HCT116 (cell line): ENCODE measurements around the gene TAF3. TPM values are rescaled to one million over a fixed set of nuclear protein-coding genes. Genes with fewer than 3 reads are reported as not detected.

Source experiments
- ATAC-seq: fragments of 200-7000 bp; cut with Tn5 transposase; 2 replicates; pipeline ENCODE4 v1.9.1; 2020; ENCODE audit warnings: mild to moderate bottlenecking, moderate library complexity
- BruUV-seq: library from RNA; stranded (reverse); fragments of 400-500 nt; replicated peaks from 2 replicates; lab custom pipeline; 2021; lab: Mats Ljungman, UMichigan
- CTCF ChIA-PET: fragments of 300-600 bp; sonication (Branson Sonifier 250); formaldehyde crosslinking; loops from one replicate; lab custom pipeline; 2021; ENCODE audit warnings: antibody characterized with exemption; lab: Charles Lee
- POLR2A ChIA-PET: fragments of 300-600, 350-600 bp; sonication (Branson Sonifier 250); formaldehyde crosslinking; loops from one replicate; lab custom pipeline; 2021; ENCODE audit warnings: antibody characterized with exemption; lab: Charles Lee
- RAD21 ChIA-PET, 2 experiments: fragments of 300-600 bp; sonication (Branson Sonifier 250); formaldehyde crosslinking; loops; one replicate each; lab custom pipeline; 2023; ENCODE audit warnings: low total read pairs in 2 of 2; ENCODE audit not compliant: uncharacterized antibody in 2 of 2, unreplicated experiment in 2 of 2, low non-redundant PET in 1 of 2; lab: Charles Lee
- DNase-seq: peaks from one replicate; pipeline ENCODE4 v3.0.0-alpha.2; 2010; ENCODE audit warnings: low read depth, low spot score
- H2AFZ ChIP-seq: fragments of 200-600 bp; shearing (Covaris generic), sonication (generic); 2 replicates; pipeline ENCODE4 v1.6.1; 2017; ENCODE audit warnings: low read depth, mixed run types, mixed read lengths, antibody characterized with exemption, low read length; ENCODE audit not compliant: poor library complexity, severe bottlenecking
- H3K27ac ChIP-seq: 2 replicates; pipeline ENCODE4 v1.5.1; 2012; ENCODE audit warnings: low read depth, low read length
- H3K27me3 ChIP-seq: fragments of 200-600 bp; sonication (generic); 2 replicates; pipeline ENCODE4 v1.6.1; 2016; ENCODE audit warnings: mixed run types, low read length, mixed read lengths; ENCODE audit not compliant: insufficient read depth
- H3K36me3 ChIP-seq, 2 experiments: fragments of 200-500 bp in 1 of 2; fragments of 200-600 bp in 1 of 2; sonication (Bioruptor generic) in 1 of 2; sonication (generic) in 1 of 2; 2 replicates each; pipeline versions ENCODE4 v1.5.1 to v1.6.1; 2014 to 2016; ENCODE audit warnings: low read length in 2 of 2, inconsistent platforms in 1 of 2, mixed read lengths in 1 of 2, mixed run types in 1 of 2; ENCODE audit not compliant: insufficient read depth in 2 of 2, control insufficient read depth in 1 of 2
- H3K4me1 ChIP-seq, 2 experiments: fragments of 200-600 bp in 1 of 2; sonication (generic) in 1 of 2; 2 replicates each; pipeline versions ENCODE4 v1.5.1 to v1.6.1; 2012 to 2017; ENCODE audit warnings: low read length in 2 of 2, inconsistent platforms in 1 of 2, mild to moderate bottlenecking in 1 of 2, mixed read lengths in 1 of 2, mixed run types in 1 of 2, moderate library complexity in 1 of 2; ENCODE audit not compliant: insufficient read depth in 2 of 2, control insufficient read depth in 1 of 2
- H3K4me2 ChIP-seq: fragments of 200-600 bp; sonication (generic); 2 replicates; pipeline ENCODE4 v1.6.1; 2017; ENCODE audit warnings: mixed run types, low read length, mixed read lengths
- H3K4me3 ChIP-seq, 2 experiments: fragments of 200-600 bp in 1 of 2; sonication (generic) in 1 of 2; replicated peaks in 1 of 2; 2 replicates each; pipeline ENCODE4 v1.5.1; 2011 to 2016; ENCODE audit warnings: low read length in 2 of 2, control low read depth in 1 of 2, low read depth in 1 of 2, mild to moderate bottlenecking in 1 of 2, mixed read lengths in 1 of 2, mixed run types in 1 of 2
- H3K79me2 ChIP-seq: fragments of 200-600 bp; sonication (generic); 2 replicates; pipeline ENCODE4 v1.6.1; 2017; ENCODE audit warnings: mild to moderate bottlenecking, mixed run types, low read length, moderate library complexity, mixed read lengths; ENCODE audit not compliant: insufficient read depth
- H3K9ac ChIP-seq: fragments of 200-600 bp; sonication (generic); 2 replicates; pipeline ENCODE4 v1.6.1; 2016; ENCODE audit warnings: low read length, mixed read lengths
- H3K9me2 ChIP-seq: fragments of 200-600 bp; sonication (generic), shearing (Covaris generic); 2 replicates; pipeline ENCODE4 v1.6.1; 2017; ENCODE audit warnings: mixed run types, mild to moderate bottlenecking, moderate library complexity; ENCODE audit not compliant: insufficient read depth
- H3K9me3 ChIP-seq, 2 experiments: fragments of 200-500 bp in 1 of 2; fragments of 200-600 bp in 1 of 2; sonication (Bioruptor generic) in 1 of 2; sonication (generic) in 1 of 2; 2 replicates each; pipeline ENCODE4 v1.6.1; 2014 to 2017; ENCODE audit warnings: low read length in 2 of 2, mixed read lengths in 2 of 2, inconsistent platforms in 1 of 2, low read depth in 1 of 2, mild to moderate bottlenecking in 1 of 2, mixed run types in 1 of 2, moderate library complexity in 1 of 2; ENCODE audit not compliant: control insufficient read depth in 1 of 2, insufficient read depth in 1 of 2
- H4K20me1 ChIP-seq: fragments of 200-600 bp; sonication (generic), shearing (Covaris generic); 2 replicates; pipeline ENCODE4 v1.6.1; 2017; ENCODE audit warnings: mixed run types, mild to moderate bottlenecking, moderate library complexity; ENCODE audit not compliant: insufficient read depth
- FOSL1 ChIP-seq: IDR thresholded peaks from 2 replicates; pipeline ENCODE4 v1.6.1; 2012; ENCODE audit warnings: low read depth
- TCF7L2 ChIP-seq: IDR thresholded peaks from 2 replicates; pipeline ENCODE4 v1.7.0; 2011; ENCODE audit warnings: borderline replicate concordance, inconsistent platforms; ENCODE audit not compliant: insufficient read depth, insufficient read length; ENCODE audit errors: extremely low read depth
- ZFX ChIP-seq: fragments of 450-650 bp; IDR thresholded peaks from 2 replicates; pipeline ENCODE4 v1.6.1; 2017
- intact Hi-C: fragments of 100-400 bp; cut with micrococcal nuclease; formaldehyde crosslinking; loops from 2 replicates; pipeline ENCODE4 v1.10.0; 2022
- total RNA-seq: library from RNA; stranded (reverse); gene quantifications from one replicate; pipeline ENCODE4 v1.2.1, GENCODE V29; 2021; ENCODE audit not compliant: unreplicated experiment
- TF ChIP-seq, protein P1 (sequence below), 3 experiments: fragments of 200-600 bp in 1 of 3; sonication (generic) in 1 of 3; IDR thresholded peaks in 2 of 3; conservative IDR thresholded peaks in 1 of 3; 2 replicates each; pipeline ENCODE4 v1.5.1; 2012 to 2017; ENCODE audit warnings: low read depth in 2 of 3, low read length in 2 of 3, antibody characterized with exemption in 1 of 3, borderline replicate concordance in 1 of 3, control low read depth in 1 of 3, mild to moderate bottlenecking in 1 of 3, mixed read lengths in 1 of 3, mixed run types in 1 of 3, moderate library complexity in 1 of 3; ENCODE audit not compliant: insufficient read depth in 1 of 3
- TF ChIP-seq, protein P2 (sequence below): IDR thresholded peaks from 2 replicates; pipeline ENCODE4 v1.6.1; 2012; ENCODE audit warnings: low read depth

Gene TAF3
- total RNA-seq, 1 experiment from 2014 or later: 8.0 TPM

DNA sequence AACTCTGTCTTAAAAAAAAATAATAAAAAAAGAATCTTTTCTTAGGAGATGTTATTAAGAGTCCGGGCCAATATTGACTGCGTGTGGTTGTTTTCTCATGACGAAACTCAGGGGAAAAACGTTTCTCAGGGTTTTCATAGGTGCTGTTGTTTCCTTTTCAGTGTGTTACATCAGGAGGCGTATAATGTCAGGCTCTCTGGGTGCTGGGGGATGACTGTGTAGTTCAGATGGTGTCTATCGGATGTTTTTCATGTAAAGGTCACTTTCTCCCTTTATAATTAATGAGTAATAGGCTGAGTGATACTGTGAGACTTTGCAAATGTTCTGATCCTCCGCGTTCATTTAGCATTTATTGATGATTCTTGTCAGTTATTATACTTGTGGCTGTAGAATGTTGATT, 84.1 kb downstream of the TAF3 start:
- BruUV-seq: no TSS peak
- intact Hi-C loops: no loop called here
- RAD21 ChIA-PET: no interaction called here
- Histone ChIP-seq H3K4me1 (no peaks in the 10 kb centered on the region), H3K4me2 (no peak overlapping the region), H3K27me3 (no peaks in the 10 kb centered on the region), H3K9me3 (no peaks in the 10 kb centered on the region), H3K79me2 (peaks cover 4% of the 10 kb centered on the region; the same call in 1 of the 2 replicates), H2AFZ (no peak overlapping the region), H3K36me3 (no peaks in the 10 kb centered on the region), H4K20me1 (no peaks in the 10 kb centered on the region), H3K27ac (no peak overlapping the region), H3K9ac (no peak overlapping the region), H3K9me2 (no peaks in the 10 kb centered on the region), H3K4me3 (no peak overlapping the region)
- DNase-seq: no peak
- no peak for ATAC-seq
- TF ChIP-seq TCF7L2: no peak
- TF ChIP-seq, protein P1, sequence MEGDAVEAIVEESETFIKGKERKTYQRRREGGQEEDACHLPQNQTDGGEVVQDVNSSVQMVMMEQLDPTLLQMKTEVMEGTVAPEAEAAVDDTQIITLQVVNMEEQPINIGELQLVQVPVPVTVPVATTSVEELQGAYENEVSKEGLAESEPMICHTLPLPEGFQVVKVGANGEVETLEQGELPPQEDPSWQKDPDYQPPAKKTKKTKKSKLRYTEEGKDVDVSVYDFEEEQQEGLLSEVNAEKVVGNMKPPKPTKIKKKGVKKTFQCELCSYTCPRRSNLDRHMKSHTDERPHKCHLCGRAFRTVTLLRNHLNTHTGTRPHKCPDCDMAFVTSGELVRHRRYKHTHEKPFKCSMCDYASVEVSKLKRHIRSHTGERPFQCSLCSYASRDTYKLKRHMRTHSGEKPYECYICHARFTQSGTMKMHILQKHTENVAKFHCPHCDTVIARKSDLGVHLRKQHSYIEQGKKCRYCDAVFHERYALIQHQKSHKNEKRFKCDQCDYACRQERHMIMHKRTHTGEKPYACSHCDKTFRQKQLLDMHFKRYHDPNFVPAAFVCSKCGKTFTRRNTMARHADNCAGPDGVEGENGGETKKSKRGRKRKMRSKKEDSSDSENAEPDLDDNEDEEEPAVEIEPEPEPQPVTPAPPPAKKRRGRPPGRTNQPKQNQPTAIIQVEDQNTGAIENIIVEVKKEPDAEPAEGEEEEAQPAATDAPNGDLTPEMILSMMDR (IDR thresholded peaks at IDR 0.05 in 2 of 3, conservative IDR thresholded peaks at IDR 0.05 in 1 of 3; ENCODE audit: borderline replicate concordance in 1 of 3, insufficient read depth in 1 of 3, low read depth in 2 of 3, low read length in 2 of 3): no peak
- CTCF ChIA-PET: no interaction called here
- POLR2A ChIA-PET: no interaction called here

DNA sequence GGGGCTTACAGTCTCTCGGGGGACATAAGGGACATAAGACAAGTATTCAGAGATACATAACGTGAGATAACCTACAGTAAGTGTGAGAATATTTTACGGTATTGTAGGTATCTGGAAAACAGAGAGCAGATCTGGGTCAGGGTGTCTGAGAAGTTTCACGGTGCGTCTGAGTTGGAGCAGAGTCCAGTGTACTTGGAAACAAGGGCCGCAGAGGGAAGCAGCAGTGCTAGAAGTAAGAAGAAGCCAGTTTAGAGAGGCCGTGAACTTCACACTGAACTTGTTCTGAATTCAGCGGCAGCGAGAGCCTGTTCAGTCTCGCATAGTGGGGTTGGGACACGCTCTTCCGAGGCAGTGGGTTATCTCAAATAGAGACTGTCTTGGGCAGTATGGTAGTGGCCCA, 85.5 kb downstream of the TAF3 start:
- RAD21 ChIA-PET: no interaction called here
- CTCF ChIA-PET: no interaction called here
- intact Hi-C loops: no loop called here
- Histone ChIP-seq H3K4me3 (no peak overlapping the region), H2AFZ (no peak overlapping the region), H3K27me3 (no peaks in the 10 kb centered on the region), H3K9me2 (no peaks in the 10 kb centered on the region), H3K9ac (no peak overlapping the region), H3K79me2 (peaks cover 4% of the 10 kb centered on the region; the same call in 1 of the 2 replicates), H3K4me2 (no peak overlapping the region), H3K4me1 (no peaks in the 10 kb centered on the region), H3K36me3 (no peaks in the 10 kb centered on the region), H3K9me3 (no peaks in the 10 kb centered on the region), H4K20me1 (no peaks in the 10 kb centered on the region), H3K27ac (no peak overlapping the region)
- no peak for ATAC-seq
- DNase-seq: no peak
- TF ChIP-seq ZFX (no peak), FOSL1 (no peak)
- TF ChIP-seq, protein P2, sequence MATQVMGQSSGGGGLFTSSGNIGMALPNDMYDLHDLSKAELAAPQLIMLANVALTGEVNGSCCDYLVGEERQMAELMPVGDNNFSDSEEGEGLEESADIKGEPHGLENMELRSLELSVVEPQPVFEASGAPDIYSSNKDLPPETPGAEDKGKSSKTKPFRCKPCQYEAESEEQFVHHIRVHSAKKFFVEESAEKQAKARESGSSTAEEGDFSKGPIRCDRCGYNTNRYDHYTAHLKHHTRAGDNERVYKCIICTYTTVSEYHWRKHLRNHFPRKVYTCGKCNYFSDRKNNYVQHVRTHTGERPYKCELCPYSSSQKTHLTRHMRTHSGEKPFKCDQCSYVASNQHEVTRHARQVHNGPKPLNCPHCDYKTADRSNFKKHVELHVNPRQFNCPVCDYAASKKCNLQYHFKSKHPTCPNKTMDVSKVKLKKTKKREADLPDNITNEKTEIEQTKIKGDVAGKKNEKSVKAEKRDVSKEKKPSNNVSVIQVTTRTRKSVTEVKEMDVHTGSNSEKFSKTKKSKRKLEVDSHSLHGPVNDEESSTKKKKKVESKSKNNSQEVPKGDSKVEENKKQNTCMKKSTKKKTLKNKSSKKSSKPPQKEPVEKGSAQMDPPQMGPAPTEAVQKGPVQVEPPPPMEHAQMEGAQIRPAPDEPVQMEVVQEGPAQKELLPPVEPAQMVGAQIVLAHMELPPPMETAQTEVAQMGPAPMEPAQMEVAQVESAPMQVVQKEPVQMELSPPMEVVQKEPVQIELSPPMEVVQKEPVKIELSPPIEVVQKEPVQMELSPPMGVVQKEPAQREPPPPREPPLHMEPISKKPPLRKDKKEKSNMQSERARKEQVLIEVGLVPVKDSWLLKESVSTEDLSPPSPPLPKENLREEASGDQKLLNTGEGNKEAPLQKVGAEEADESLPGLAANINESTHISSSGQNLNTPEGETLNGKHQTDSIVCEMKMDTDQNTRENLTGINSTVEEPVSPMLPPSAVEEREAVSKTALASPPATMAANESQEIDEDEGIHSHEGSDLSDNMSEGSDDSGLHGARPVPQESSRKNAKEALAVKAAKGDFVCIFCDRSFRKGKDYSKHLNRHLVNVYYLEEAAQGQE: no peak
- POLR2A ChIA-PET: no interaction called here
- BruUV-seq: no TSS peak
